ENCODE measurements around the gene PPTC7.

- no peak for TF ChIP-seq CTCF (IDR thresholded peaks at IDR 0.05; ENCODE audit: borderline replicate concordance, extremely low read depth, low read length, poor library complexity, severe bottlenecking)
- no peak for TF ChIP-seq EZH2 (IDR thresholded peaks at IDR 0.05; ENCODE audit: borderline replicate concordance, low read depth, low read length, severe bottlenecking)
Observed at GRCh38 chr12:110583137-110584059, at the start of gene PPTC7.
